GM19099 (cell line): ENCODE results near the gene RAB3GAP1.

Experiments used
- POLR2A ChIP-seq: IDR thresholded peaks from 3 replicates; pipeline ENCODE4 v1.6.1; 2011; ENCODE audit warnings: low read depth; ENCODE audit not compliant: insufficient read length; ENCODE audit errors: extremely low read depth

RAB3GAP1 gene

DNA sequence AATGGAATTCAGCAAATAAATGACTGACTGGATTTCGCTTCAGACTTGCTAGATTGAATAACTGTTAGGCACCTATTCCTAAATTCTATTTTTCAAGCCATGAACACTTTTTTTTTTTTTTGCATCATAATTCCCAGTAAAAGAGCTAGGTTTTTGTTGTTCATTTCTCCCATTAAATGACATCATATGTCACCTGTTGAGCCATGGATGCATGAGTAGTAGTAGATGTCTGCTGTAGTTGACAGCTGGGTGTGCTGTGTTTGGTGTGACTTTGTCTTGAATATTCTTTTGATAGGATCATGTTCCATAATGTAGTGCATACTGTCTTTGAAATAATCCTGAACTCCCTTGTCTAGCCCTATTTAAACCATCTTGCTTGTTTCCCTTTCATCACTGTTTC, 115.2 kb downstream of the RAB3GAP1 start:
- TF ChIP-seq POLR2A = no peak

DNA sequence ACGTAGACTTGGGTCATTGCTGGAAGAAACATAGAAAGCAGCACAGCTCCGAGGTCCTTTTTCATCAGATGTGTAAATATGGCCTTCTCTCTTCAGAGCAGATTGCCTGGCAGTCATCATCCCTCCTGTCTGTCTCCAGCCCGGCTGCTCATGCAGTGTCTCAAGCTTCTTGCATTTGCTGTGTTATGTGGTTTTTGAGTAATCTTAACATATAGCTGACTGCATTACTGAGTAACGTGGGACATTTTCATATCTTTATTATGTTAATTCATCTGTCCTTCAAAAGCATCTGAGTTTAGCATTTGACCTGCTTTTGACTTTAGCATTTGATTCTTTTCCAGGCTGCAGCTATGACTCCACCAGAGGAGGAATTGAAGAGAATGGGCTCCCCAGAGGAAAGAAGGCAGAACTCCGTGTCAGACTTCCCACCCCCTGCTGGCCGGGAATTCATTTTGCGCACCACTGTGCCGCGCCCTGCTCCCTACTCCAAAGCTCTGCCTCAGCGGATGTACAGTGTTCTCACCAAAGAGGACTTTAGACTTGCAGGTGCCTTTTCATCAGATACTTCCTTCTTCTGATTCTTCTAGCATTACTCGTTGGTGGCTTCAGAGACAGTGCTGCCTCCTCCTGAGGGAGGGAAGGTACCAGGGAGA, 116.2 kb downstream of the RAB3GAP1 start:
- no peak for TF ChIP-seq POLR2A

DNA sequence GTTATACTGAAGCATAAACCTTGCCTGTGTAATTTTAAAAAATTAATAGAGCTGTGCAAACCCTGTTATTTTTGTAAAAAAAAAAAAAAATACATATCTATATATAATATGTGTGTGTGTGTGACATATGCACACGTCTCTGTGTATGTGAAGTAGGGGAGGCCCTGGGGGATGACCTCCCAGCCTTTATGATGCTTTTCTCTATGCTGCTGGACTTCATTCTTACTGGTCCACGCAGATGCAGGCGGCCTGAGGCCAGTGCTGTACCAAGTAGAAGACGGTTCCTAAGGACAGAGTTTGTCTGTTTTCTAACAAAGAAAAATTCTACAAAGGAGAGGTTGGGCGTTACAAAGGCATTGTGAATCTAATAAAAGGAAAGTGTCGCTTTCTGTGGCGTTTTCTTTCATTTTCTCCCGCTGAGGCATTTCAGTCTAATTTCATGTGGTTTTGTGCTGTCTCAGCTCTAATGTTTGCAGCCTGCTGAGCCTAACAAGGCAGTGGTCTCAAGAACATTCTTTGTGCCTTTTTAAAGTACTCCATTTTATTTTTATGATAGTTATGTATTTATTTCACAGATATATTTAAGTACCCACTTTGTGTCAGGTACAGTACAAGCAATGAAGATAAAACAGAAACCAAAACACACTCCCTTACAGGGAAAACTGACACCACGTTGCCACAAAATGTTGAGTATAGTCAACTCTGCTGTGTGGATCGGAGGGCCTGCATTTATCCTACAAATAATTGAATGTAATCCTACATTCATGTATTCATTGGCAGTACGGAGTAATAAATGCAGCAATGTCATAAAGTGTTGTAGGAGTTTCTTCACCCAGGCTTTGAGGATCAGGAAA, 118.0 kb downstream of the RAB3GAP1 start:
- TF ChIP-seq POLR2A = no peak

DNA sequence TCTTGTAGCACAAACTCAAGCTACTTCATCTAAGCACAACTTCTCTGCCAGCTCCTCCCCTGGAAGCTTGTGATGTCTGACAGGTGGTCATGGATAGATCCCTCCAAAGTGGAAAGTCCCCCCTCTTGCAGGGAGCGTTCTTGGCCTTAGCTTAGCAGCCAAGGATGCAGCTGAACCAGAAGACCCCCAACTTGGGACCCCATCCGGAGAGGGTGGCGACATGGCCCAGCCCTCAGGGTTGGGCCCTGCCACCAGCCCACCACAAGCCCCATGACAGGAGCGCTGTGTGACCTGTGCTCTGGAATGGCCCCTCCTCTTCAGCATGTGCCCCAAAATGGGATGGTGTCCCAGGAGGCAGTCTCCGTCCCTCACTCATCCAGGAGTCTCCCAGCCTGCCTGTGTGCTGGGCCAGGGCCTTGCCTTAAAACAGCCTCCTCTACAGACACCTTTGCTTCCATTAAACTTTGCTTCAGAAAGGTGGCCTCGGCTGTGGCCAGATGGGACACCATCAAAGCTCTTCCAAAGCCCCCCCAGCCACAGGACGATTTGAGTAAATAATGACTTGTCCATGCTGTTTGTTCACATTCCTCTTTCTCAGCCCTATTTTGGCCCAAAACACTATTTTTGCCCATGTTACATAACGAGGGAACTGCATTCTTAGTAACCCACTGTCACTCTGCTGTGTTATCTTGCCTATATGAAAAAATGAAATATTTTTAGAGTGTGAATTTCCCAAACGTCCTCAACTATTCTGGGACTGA, 122.1 kb downstream of the RAB3GAP1 start:
- TF ChIP-seq POLR2A = no peak

DNA sequence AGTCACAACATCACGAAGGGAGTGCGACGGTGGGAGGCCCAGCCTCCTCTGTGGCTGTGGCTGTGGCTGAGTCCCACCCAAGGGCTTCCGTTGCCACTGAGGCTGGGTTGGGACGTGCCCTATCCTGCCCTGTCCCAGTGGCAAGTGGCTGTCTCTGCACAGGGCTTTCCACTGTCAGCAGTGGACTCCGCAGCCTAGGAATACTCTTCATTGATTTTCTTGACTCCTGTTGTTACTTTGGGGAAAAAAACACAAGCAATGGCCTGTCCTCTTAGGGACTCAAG, 122.7 kb downstream of the RAB3GAP1 start:
- TF ChIP-seq POLR2A = no peak

DNA sequence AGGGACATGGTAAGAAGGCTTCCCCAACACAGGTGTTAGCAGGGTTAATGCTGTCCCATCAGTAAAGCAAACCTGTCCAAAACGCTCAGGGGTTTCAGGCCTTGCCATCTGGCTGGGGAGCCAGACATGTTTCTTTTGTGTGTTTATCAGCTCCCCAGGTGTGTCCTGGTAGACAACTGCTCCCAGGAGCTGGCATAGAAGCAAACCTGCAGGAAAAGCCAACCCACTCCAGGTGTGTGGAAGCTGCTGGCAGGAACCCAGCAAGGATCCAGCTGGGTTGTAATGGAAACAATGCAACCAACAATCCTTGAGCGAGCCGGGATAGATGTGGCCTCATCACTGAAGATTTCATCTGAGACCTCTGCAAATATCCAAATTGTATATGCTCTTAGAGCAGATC, 123.1 kb downstream of the RAB3GAP1 start:
- TF ChIP-seq POLR2A = no peak

DNA sequence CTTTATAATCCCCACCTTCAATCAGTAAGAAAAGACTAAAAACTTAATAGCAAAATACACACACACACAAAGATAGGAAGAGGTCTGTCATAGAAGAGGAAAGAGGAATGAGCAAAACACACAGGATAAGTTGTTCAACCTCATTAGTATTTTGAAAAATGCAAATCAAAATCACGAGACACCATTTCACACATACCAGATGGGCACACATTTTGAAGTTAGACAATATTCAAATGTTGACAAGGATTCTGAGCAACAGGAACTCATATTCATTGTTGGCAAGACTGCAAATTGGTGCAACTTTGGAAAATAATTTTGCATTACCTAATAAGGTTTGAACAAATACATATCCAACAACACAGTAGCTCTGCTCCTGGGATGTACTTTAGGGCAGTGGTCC, 127.6 kb downstream of the RAB3GAP1 start:
- no peak for TF ChIP-seq POLR2A

DNA sequence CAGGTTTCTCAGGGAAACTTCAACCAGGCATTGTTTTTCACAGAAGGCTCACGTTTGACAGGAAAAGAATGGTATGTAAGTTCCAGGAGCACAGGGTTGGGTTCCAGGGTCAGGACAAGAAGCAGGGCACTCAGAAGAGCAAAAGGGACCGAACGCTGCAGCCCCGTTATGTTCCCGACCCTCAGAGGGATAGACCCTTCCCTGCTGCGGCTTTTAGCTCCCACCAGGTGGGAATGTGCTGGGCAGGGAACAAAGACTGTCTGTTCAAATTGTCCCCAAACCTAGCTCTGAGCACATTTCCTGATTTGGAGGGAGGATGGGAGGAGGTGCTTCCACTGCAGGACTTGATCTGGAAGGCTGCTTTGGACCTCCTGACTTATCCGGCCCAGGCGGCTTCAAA, 130.1 kb downstream of the RAB3GAP1 start:
- no peak for TF ChIP-seq POLR2A

DNA sequence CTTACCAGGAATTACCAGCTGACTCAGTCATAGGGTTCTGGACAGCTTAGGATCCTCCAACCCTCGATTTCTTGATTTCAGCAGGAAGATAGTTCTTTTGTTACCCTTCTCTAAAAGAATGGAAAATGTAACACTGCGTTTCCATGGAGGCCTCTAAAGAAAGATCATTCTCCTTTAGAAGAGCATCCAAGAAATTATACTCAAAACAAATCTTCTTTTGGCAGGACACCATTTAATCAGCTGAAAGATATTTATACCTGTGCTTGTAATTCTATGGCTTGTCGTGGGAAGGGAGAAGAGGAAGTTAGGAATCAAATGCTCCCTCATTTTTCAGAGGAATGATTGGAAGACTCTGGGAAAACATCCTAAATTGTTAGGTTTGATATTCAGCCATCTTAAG, 130.5 kb downstream of the RAB3GAP1 start:
- TF ChIP-seq POLR2A = no peak

DNA sequence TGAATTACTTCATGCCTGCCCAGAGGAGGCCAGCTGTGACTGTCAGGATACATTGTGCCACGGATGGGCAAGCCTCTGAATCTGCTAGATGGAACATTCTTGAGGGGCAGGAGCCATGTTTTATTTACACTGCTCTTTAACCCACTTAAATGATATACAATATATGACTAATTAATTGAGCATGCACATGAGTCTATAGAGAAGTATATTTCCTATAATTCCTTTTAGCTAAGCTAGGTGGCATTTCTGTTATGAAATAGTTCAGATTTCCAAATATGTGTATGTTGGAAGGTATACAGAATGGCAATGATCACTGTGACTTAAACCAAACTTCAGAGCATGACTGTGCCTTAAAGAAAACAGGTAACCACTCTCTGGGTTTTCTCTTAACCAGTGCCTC, 131.7 kb downstream of the RAB3GAP1 start:
- TF ChIP-seq POLR2A = no peak

DNA sequence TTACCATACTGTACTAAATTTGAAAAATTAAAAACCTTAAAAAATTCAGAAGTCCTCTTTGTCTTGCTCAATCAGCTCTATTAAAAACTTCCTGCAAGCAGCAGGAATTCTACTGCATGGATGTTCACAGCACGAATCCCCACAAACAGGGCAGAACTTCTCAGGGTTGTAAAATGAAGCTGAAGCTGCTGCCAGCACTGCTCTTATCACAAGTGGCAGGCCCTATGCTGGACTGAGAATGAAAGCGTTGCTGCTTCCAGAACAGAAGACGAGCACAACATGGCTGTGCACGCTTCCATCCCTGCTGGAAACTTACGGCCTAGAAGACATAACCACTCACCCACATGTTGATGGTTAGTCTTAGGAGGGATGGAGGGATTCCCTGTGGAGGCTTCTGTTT, 134.0 kb downstream of the RAB3GAP1 start:
- no peak for TF ChIP-seq POLR2A

DNA sequence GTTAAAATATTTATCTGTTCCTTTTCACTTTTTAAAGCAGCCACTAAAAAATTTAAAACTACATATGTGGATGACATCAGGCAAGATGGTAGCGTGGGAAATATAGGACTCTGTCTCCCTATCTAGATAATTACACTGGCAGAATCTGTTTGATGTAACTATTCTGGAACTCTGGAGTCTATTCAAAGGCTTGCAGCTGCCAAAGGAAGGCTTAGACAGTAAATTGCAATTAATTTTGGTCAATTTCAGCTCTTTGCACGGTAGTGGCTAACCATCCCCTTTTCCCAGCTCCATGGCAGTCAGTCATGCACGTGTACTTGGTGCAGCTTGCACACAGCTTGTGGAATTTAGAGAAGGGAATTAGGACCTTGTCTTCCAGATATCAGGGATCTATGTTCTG, 135.2 kb downstream of the RAB3GAP1 start:
- TF ChIP-seq POLR2A = no peak

DNA sequence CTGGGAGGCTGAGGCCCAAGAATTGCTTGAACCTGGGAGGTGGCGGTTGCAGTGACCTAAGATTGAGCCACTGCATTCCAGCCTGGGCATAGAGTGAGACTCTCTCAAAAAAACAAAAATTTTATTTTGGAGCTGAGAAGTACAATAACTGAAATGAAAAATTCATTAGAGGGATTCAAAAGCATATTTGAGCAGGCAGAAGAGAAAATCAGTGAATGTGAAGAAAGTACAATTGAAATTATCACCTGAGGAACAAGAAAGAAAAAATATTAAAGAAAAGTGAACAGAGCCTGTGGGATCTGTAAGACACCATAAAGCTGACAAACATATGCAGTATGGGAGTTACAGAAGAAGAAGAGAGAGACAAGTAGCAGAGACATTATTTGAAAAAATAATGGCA, 137.1 kb downstream of the RAB3GAP1 start:
- TF ChIP-seq POLR2A = no peak

DNA sequence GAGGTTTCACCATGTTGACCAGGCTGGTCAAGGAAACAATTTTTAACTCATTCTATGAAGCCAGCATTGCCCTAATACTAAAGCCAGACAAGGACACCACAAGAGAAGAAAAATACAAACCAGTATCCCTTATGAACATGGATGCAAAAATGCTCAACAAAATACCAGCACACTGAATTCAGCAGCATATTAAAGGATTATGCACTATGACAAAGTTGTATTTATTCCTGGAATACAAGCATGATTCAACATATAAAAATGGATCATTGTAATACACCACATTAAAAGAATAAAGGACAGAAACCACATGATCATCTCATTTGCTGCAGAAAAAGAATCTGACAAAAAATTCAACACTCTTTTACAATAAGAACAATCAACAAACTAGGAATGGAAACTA, 138.7 kb downstream of the RAB3GAP1 start:
- TF ChIP-seq POLR2A = no peak

DNA sequence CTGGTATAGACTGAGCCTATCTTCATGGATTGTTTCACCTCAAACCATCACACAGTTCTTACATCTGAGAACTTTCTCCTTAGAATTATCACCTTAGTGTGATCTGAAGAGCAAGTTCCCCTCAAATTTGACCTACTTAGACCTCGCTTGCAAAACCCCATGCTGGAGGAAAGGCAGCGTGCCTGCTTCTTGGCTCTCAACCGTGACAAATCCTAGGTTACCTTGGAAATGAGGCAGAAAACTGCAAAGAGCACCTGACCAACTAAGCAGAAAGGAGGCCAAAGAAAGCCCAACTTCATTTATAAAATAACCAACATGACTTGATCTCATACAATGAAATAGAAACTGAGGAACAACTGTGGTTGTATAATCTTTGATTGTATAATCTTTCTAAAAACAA, 146.4 kb downstream of the RAB3GAP1 start:
- TF ChIP-seq POLR2A = no peak

DNA sequence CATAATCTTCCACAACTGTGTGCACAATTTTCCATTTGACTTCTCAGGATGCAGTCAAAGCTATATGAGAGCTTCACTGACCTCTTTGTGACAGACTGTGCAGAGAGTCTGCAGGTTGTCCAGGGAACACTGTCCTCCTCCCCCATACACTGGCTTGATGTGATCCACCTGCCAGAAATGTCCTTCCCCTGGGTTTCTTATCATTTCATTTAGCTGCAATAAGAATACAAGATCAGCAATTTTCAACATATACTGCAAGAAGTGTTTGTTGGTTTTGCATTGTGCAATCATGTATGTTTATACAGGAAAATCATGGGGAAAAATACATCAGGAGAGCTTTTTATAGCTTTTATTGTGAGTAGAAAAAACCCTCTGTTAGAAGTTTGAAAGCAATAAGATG, 150.7 kb downstream of the RAB3GAP1 start:
- no peak for TF ChIP-seq POLR2A
